Heart left ventricle (tissue), 13 donors: ENCODE measurements around the gene ZBTB7C.

ENCODE experiments used
- POLR2A ChIP-seq, 2 donors: fragments of 450-650 bp; IDR thresholded peaks; one replicate each; pipeline ENCODE4 v1.6.1; 2017; ENCODE audit warnings: antibody characterized with exemption in 2 of 2, mild to moderate bottlenecking in 2 of 2, moderate library complexity in 2 of 2
- TF ChIP-seq, protein P1 (sequence below), 12 donors: fragments of 200-600 bp; sonication (generic) in 4 of 12; IDR thresholded peaks; one replicate each; pipeline versions ENCODE4 v1.5.0 to v1.8.0; 2018 to 2022; ENCODE audit warnings: antibody characterized with exemption in 12 of 12, mild to moderate bottlenecking in 5 of 12
- donor health status: ischemic (EF 13 %, LVEDD 7.1; RV severe dilation, severe dysfunction).
- donor health status: DM: no; HTN: yes; CAD: no.
- donor health status: DM: no; HTN: no; CAD: no.
- donor health status: ischemic (EF 25% LVEDD 6.9; RV normal size, moderate dysfunction).
- donor health status: ischemic (EF 25% LVEDD 5.7; RV mildly dilated, moderate dysfunction).
- donor health status: ischemic (EF 35%, LVEDD 5.7; RV mildly dilated, moderate dysfunction).
- donor health status: nonischemic (EF 11% LVEDD 7.7; RV severe dilation, severe dysfunction).
- donor health status: DM: yes; HTN: yes; CAD: no.
- donor health status: PGD.
- donor health status: ischemic (EF 29% LVEDD 5.4; RV normal size, mild dysfunction).
- donor health status: nonischemic (EF 23%, LVEDD 6.1; RV moderate dilation, normal function).

DNA sequence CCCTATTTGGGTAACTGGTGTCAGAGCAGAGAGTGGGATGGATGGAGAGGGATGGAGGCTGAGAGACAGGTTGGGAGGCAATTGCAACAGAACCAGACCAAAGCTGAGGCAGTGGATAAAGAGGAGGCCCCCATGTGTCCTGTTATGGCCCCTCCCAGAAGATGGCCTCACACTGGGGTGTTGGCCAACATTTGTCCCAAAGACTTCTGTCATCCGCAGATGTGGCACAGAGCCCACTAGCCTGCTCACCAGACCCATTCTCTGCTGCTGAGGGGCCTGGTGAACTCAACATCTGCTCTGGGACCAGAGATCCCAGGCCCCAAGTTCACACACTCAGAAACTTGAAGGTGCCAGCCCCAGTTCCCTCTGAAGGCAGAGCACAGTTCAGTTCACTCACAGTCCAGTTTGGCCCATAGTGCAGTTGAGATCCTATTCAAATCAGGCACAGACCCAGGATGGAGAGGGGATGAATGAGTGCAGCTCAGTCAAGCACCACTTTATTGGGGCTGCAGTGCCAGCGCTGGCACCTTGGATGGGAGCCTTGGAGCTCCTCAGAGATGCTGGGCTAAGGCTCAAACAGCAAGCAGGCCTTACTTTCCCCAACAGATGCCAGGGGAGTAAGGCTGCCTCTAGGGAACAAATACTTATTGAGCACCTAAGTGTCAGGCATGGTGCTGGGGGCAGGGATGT, 189.2 kb downstream of the ZBTB7C start:
- TF ChIP-seq, protein P1, sequence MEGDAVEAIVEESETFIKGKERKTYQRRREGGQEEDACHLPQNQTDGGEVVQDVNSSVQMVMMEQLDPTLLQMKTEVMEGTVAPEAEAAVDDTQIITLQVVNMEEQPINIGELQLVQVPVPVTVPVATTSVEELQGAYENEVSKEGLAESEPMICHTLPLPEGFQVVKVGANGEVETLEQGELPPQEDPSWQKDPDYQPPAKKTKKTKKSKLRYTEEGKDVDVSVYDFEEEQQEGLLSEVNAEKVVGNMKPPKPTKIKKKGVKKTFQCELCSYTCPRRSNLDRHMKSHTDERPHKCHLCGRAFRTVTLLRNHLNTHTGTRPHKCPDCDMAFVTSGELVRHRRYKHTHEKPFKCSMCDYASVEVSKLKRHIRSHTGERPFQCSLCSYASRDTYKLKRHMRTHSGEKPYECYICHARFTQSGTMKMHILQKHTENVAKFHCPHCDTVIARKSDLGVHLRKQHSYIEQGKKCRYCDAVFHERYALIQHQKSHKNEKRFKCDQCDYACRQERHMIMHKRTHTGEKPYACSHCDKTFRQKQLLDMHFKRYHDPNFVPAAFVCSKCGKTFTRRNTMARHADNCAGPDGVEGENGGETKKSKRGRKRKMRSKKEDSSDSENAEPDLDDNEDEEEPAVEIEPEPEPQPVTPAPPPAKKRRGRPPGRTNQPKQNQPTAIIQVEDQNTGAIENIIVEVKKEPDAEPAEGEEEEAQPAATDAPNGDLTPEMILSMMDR (IDR thresholded peaks at IDR 0.05) = no peak
- no peak for TF ChIP-seq POLR2A (IDR thresholded peaks at IDR 0.05)
